Stimulated activated CD8-positive, alpha-beta memory T cell treated with anti-CD3 and anti-CD28 coated beads, Interleukin-15, amount 100 ng/mL, for 48 hours (primary cell): ENCODE data around the gene RHBDL1.

Experiments used
- DNase-seq, 2 donors: peaks; one replicate each; pipeline ENCODE4 v3.0.0-alpha.2; 2020; ENCODE audit warnings: low read depth in 2 of 2

The RHBDL1 gene

DNA sequence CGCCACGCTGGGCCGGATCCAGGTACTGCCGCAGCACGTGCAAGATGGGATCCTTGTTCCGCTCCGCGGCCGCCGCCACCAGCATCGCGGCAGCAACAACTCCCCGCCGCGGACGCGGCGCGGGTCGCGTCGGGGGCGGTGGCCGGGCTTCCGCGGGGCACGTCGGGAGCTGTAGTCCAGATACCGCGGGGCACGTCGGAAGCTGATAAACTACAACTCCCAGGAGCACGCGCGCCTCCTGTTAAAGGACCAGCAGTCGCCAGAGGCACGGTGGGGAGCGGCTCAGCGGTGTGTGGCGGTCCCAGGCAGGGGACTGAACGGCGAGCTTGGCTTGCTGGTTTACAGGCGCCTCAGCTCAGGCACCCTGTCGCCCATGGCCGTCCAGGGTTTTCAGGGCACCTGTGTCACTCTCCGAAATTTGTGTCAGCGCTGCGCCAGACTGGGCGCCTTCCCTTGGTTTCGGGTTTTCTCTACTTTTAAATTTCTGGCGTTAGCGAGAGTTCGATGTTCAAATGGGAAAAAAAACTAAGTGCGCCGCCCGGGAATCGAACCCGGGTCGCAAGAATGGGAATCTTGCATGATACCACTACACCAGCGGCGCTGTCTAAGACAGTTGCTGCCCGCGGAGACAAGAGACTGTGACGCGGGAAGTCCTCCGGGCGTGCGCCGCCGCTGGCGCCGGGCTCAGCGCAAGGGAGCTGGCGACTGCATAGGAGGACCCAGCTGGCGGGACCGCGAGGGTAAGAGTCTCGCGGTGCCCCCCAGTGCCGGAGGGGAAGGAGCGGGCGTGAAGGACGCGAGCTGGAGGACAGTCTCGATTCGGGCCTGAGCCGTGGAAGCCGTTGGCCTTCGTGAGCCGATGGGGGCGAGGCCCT is 39.0 kb upstream of the RHBDL1 start, which contains the start of gene METTL26:
TSS of gene METTL26 (minus strand) at position 100 of the 875 bp plus-strand sequence. CDS start at position 85, 15 bp downstream.
- peak; percentile 87 to 89 for DNase-seq

- peak; percentile 77 for DNase-seq
These were observed 38.1 kb upstream of the RHBDL1 start for GRCh38 chr16:637081-638018.

DNA sequence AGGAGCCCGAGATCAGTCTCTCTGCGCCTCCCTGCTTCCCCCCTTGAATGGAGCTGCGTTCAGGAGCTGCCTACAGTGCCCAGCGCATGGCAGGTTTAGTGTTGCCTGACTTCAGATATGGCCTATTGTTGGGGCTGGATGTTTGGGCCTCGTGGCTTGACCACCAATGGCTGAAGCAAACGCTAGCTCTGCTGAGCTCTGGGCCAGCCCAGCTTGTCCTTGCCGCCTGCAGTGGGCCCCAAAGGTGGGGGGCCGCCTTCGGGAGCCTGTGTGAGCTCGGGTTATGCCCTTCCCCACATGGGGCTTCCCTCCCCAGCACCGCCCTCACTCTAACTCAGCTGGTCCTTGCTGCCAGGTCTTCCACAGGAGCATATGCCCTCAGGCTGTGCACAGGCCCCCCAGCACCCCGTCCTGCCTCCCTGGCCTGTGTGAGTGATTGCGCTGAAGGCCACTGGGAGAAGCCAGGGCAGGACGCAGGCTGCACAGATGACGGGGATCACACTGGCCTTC is 37.4 kb upstream of the RHBDL1 start:
- DNase-seq, result no peak

DNA sequence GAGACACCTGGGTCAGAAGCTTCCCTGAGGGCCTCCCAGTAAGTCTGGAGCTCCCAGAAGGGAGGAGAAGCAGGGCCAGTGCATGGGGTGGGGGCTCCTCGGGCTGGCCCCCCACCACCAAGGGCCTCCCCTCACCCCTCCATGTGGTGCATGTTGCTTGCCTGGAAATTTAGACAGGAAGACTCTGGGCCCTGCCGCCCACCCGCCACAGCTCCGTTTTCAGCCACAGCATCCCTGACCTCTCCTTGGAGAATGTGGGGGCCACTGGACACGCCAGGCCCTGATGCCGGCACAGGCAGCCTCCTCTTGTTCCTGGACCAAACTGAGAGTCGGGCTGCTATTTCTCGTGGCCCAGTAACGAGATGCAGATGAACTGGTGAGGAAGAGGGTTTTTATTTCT is 36.6 kb upstream of the RHBDL1 start:
- no peak for DNase-seq

DNA sequence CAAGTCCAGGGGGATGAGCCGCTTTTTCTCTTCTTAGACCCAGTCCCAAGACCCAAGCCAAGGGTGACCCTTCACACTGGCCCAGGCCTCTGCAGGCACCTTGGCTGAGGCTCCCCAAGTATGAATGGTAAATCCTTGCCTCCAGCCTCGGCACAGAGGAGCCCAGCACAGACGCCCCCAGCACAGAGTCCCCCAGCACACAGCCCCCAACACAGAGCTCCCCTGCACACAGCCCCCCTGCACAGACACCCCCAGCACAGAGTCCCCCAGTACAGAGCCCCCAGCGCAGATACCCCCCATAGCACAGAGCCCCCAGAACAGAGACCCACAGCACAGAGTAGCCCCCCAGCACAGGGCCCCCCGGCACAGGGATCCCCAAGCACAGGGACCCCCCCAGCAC is 34.9 kb upstream of the RHBDL1 start:
- DNase-seq, result no peak

DNA sequence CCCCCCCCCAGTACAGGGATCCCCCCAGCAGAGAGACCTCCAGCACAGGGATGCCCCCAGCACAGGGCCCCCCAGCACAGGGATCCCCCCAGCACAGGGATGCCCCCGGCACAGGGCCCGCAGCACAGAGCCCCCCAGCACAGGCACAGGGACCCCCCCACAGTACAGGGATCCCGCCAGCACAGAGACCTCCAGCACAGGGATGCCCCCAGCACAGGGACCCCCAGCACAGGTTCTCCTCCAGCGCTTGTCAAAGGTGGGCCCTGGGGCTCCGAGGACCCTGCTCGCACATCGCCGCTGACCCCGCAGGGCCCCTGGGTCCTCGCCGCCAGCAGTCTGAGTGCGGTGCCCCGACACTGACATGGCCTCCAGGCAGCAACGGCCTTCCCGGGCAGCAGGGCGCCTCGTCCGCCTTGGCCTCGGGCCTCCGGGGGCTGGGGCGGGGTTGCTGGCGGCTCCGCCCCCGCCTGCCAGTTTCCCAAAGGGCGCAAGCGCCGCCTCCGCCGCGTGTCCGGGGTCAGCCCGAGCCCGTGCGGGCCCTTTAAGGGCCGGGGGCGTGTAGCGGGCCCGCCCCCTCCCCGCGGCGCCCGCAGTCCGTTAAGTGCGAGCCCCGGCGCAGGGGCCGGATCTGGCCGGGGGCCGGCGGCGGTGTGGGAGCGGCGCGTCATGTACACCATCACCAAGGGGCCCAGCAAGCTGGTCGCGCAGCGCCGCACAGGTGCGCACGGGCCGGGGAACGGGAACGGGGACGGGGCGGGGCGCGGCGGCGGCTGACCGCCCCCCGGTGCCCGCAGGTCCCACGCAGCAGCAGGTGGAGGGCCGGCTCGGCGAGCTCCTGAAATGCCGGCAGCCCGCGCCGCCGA is 33.9 kb upstream of the RHBDL1 start, which contains the start of gene MCRIP2:
TSS of gene MCRIP2 (plus strand) at position 503 of the 863 bp plus-strand sequence. CDS start at position 667, 164 bp downstream.
- DNase-seq, result peak; percentile 73 to 80

DNA sequence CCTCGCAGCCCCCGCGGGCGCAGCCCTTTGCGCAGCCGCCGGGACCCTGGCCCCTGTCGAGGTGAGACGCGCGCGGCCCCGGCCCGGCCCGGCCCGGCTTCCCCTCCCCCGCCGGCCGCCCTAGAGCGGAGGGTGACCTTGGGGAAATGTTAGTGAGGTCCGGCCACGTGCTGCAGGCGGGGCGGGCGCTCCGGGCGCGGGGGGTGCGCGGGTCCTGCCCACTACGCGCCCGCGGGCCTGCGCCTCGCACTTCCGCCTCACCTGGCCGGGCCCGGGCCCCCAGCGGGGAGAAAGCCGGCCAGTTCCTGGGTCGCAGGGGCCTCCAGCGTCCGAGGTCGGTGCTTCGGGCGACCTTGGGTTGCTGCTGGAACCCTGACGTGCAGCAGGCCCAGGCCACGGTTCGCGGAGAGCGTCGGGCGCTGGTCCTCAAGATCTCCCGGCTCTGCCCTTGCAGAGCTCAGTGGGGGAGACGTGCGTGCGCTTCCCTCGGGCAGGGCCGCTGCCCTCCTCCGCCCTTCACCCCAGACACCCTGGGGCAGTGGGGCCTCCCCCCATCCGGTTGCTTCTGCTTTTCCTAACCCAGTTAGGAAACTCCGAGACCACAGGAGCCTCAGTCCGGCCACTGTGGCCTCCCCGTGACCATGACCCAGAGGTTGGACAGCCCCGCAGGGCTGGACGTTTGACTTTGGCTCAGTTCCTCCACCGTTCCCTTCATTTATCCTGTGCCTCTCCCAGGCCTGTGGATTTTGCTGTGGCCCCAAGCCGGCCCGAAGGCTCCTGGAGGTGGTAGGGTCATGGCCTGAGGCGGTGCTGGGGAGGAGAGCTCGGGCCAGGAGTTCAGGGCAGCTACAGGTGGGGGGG is 33.1 kb upstream of the RHBDL1 start:
- DNase-seq, result peak in 1 of 2 donors; percentile 21

DNA sequence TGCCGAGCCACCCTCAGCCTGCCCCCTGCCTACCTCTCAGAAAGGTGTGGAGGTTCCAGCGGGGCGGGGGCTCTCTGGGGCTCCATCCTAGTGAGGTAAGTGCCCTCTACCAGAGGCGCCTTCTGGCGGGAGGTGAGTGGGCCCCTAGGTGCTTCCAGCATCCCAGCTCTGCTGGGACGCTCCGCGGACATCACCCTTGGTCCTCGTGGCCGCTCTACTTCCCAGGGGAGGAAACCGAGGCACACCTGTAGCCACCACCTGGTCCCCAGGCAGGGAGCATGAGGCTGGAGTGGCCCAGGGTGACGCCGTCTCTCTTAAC is 32.5 kb upstream of the RHBDL1 start:
- no peak for DNase-seq

- DNase-seq, result no peak
These were observed 30.9 kb upstream of the RHBDL1 start for GRCh38 chr16:644556-644955.

- no peak for DNase-seq
These were observed 29.4 kb upstream of the RHBDL1 start for GRCh38 chr16:645852-646678.

- DNase-seq, result no peak
These were observed 28.7 kb upstream of the RHBDL1 start for GRCh38 chr16:646679-647172.

GRCh38 chr16:647173-647902 is 28.1 kb upstream of the RHBDL1 start:
- no peak for DNase-seq

DNA sequence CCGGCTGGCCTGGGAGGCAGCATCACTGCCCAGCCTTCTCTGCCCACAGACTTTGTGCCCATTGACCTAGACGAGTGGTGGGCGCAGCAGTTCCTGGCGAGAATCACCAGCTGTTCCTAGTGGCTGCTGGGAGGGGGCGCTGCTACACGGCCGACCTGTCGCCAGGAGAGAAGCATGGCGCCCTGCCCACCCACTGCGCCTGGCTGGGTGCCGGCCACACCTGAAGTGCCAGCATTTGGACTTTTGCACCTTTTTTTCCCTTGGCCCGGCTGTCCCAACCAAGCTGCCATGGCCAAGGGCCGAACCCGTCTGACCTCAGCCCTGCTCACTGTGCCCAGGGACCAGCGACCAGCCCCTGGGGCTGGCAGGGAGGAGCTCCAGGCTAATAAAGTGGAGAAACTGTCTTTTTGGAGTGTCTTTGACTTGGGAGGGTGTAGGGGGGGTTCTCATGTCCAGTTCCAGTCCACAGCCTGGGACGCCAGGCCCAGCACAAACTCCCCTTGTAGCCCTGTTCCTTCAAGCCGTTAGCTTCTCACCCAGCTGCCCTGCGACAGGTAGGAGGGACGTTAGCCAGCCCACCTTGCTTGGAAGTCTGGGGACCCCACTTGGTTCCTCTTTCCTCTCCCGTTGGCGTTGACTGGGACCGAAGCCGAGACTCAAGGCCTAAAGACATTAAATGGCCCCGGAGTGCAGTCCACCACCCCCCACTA is 27.2 kb upstream of the RHBDL1 start:
- peak; percentile 41 to 47 for DNase-seq

DNA sequence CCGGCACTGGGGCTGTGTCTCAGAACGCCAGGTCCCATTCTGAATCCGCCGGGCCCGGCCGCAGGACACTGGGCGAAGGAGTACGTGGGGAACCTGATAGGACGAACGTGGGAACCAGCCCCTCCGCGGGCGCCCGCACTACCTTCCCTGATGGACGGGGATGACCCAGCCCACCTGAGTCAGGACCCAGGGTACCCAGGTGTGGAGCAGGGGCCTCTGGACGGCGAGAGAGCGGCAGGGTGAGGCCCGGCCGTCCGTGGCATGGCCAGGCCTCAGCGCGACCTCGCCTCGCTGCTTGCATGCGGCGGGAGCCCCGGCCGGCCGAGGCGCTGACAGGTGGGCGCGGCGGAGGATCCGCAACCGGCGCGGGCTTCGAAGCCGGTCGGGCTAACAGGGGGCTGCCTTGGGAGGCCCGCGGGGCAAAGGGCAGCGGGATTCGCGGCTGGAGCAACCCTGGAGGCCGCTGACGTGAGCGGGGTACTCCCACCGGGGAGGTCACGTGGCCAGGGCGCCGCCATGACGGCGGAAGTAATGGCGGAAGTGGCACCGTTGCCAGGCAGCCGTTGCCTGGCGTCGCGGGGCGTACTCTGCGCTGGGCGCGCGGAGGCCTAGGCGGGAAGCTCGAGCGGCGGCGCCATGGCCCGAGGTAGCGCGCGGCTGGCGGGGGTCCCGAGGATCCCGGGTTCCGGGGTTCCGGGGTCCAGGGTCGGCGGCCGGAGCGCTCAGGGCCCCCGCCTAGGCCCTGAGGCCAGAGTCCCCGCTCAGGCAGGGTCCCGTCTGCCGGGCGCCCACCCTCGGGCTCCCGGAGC is 26.5 kb upstream of the RHBDL1 start, which contains the start of gene WDR90:
TSS of gene WDR90 (plus strand) at position 585 of the 809 bp plus-strand sequence. CDS start at position 637, 52 bp downstream.
- DNase-seq, result peak; percentile 91 to 93

DNA sequence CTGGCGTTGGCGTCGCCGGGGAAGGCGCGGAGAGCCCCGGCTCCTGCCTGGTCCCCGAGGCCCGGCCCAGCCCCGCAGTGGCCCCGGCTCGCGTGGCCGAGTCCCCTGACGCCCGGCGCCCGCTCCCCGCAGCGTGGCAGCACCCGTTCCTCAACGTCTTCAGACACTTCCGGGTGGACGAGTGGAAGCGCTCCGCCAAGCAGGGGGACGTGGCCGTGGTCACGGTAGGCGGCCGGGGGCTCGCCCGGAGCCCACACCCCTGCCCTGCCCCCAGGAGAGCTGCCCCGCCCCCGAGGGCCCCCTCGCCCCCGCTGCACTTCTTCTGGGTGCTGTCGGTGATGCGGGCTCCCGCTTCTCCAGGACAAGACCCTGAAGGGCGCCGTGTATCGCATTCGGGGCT is 25.8 kb upstream of the RHBDL1 start:
- no peak for DNase-seq

- no peak for DNase-seq
These were observed 23.6 kb upstream of the RHBDL1 start for GRCh38 chr16:651844-652243.
